HL-60 (cell line): ENCODE measurements around the gene LY9.

Experiments
- DNase-seq, 2 experiments: peaks; one replicate each; pipeline ENCODE4 v3.0.0-alpha.2; 2010 to 2020; ENCODE audit warnings: low read depth in 1 of 2, low spot score in 1 of 2
- H3K27ac ChIP-seq: fragments of 250-450 bp; sonication (Bioruptor Pico); replicated peaks from 2 replicates; pipeline ENCODE4 v1.5.1; 2020; ENCODE audit warnings: mild to moderate bottlenecking, moderate library complexity
- H3K27me3 ChIP-seq: fragments of 250-450 bp; sonication (Bioruptor Pico); 2 replicates; pipeline ENCODE4 v1.5.1; 2021; ENCODE audit warnings: mild to moderate bottlenecking, moderate library complexity; ENCODE audit not compliant: insufficient read depth, poor library complexity, severe bottlenecking
- H3K4me3 ChIP-seq: replicated peaks from 2 replicates; pipeline ENCODE4 v1.5.1; 2011; ENCODE audit warnings: mild to moderate bottlenecking, control low read depth, low read length; ENCODE audit not compliant: insufficient read depth
- GABPA ChIP-seq: IDR thresholded peaks from 2 replicates; pipeline ENCODE4 v1.6.1; 2012; ENCODE audit warnings: low read depth
- POLR2AphosphoS5 ChIP-seq: IDR thresholded peaks from 2 replicates; pipeline ENCODE4 v1.6.1; 2012; ENCODE audit warnings: low read depth
- SPI1 ChIP-seq: IDR thresholded peaks from 2 replicates; pipeline ENCODE4 v1.6.1; 2012; ENCODE audit warnings: low read depth, mild to moderate bottlenecking, borderline replicate concordance
- TF ChIP-seq, protein P1 (sequence below): IDR thresholded peaks from 2 replicates; pipeline ENCODE4 v1.6.1; 2012; ENCODE audit warnings: low read depth; ENCODE audit not compliant: insufficient replicate concordance
- TF ChIP-seq, protein P2 (sequence below): IDR thresholded peaks from one replicate; pipeline ENCODE4 v1.5.1; 2011; ENCODE audit warnings: low read length, control low read depth, inconsistent platforms; ENCODE audit not compliant: insufficient read depth

LY9 gene

DNA sequence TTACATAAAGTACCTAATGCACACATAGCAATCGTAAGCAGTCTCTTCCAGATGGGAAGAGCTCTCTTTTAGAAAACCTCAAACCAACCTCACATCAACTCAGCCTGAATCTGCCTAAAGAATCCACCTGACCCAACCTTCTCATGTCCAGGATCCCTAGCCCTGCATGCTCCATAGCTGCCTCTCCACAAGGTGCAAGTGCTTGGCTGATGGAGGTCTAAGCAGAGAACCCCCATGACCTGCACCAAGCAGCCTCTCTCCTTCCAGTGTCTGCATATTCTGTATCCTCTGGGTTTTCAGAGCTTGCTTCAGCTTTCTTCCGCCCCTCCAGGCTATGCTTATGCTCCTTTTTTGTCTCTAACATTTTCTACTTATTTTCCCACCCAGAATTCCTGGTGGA lies 2.5 kb downstream of the LY9 start:
- Histone ChIP-seq H3K27ac (no peak overlapping the region), H3K27me3 (no peaks in the 10 kb centered on the region), H3K4me3 (no peak overlapping the region)
- DNase-seq, result no peak
- TF ChIP-seq, protein P1, sequence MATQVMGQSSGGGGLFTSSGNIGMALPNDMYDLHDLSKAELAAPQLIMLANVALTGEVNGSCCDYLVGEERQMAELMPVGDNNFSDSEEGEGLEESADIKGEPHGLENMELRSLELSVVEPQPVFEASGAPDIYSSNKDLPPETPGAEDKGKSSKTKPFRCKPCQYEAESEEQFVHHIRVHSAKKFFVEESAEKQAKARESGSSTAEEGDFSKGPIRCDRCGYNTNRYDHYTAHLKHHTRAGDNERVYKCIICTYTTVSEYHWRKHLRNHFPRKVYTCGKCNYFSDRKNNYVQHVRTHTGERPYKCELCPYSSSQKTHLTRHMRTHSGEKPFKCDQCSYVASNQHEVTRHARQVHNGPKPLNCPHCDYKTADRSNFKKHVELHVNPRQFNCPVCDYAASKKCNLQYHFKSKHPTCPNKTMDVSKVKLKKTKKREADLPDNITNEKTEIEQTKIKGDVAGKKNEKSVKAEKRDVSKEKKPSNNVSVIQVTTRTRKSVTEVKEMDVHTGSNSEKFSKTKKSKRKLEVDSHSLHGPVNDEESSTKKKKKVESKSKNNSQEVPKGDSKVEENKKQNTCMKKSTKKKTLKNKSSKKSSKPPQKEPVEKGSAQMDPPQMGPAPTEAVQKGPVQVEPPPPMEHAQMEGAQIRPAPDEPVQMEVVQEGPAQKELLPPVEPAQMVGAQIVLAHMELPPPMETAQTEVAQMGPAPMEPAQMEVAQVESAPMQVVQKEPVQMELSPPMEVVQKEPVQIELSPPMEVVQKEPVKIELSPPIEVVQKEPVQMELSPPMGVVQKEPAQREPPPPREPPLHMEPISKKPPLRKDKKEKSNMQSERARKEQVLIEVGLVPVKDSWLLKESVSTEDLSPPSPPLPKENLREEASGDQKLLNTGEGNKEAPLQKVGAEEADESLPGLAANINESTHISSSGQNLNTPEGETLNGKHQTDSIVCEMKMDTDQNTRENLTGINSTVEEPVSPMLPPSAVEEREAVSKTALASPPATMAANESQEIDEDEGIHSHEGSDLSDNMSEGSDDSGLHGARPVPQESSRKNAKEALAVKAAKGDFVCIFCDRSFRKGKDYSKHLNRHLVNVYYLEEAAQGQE, result no peak
- TF ChIP-seq, protein P2, sequence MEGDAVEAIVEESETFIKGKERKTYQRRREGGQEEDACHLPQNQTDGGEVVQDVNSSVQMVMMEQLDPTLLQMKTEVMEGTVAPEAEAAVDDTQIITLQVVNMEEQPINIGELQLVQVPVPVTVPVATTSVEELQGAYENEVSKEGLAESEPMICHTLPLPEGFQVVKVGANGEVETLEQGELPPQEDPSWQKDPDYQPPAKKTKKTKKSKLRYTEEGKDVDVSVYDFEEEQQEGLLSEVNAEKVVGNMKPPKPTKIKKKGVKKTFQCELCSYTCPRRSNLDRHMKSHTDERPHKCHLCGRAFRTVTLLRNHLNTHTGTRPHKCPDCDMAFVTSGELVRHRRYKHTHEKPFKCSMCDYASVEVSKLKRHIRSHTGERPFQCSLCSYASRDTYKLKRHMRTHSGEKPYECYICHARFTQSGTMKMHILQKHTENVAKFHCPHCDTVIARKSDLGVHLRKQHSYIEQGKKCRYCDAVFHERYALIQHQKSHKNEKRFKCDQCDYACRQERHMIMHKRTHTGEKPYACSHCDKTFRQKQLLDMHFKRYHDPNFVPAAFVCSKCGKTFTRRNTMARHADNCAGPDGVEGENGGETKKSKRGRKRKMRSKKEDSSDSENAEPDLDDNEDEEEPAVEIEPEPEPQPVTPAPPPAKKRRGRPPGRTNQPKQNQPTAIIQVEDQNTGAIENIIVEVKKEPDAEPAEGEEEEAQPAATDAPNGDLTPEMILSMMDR, result no peak
- TF ChIP-seq POLR2AphosphoS5, result no peak
- TF ChIP-seq SPI1, result no peak
- TF ChIP-seq GABPA, result no peak

DNA sequence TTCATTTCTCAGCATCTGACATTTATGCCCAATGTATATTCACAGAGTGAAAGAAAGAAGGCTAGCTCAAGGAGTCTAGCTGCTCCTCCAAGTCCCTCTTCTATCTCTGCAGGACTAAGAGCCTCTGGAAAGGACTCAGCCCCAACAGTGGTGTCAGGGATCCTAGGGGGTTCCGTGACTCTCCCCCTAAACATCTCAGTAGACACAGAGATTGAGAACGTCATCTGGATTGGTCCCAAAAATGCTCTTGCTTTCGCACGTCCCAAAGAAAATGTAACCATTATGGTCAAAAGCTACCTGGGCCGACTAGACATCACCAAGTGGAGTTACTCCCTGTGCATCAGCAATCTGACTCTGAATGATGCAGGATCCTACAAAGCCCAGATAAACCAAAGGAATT lies 3.7 kb downstream of the LY9 start:
- H3K27me3 ChIP-seq, result no peaks in the 10 kb centered on the region
- TF ChIP-seq, protein P2, result no peak
- no peak for TF ChIP-seq GABPA
- no peak overlapping the region for H3K4me3 ChIP-seq
- no peak overlapping the region for H3K27ac ChIP-seq
- DNase-seq, result no peak

DNA sequence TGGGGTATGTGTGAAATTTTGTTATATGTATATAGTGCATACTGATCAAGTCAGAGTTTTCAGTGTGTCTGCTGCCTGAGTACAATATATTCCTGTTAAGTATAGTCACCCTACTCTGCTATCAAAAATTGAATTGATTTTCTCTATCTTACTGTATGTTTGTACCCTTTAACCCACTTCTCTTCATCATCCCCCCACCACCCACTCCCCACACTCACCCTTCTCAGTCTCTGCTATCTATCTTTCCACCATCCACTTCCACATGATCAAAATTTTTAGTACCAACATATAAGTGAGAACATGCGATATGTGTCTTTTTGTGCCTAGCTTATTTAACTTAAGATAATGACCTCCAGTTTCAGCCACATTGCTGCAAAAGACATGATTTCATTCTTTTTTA lies 4.2 kb downstream of the LY9 start:
- DNase-seq, result no peak
- Histone ChIP-seq H3K27ac (no peak overlapping the region), H3K4me3 (no peak overlapping the region), H3K27me3 (no peaks in the 10 kb centered on the region)
- TF ChIP-seq, protein P1, result no peak
- no peak for TF ChIP-seq POLR2AphosphoS5
- TF ChIP-seq SPI1, result no peak
- no peak for TF ChIP-seq GABPA
- TF ChIP-seq, protein P2, result no peak

DNA sequence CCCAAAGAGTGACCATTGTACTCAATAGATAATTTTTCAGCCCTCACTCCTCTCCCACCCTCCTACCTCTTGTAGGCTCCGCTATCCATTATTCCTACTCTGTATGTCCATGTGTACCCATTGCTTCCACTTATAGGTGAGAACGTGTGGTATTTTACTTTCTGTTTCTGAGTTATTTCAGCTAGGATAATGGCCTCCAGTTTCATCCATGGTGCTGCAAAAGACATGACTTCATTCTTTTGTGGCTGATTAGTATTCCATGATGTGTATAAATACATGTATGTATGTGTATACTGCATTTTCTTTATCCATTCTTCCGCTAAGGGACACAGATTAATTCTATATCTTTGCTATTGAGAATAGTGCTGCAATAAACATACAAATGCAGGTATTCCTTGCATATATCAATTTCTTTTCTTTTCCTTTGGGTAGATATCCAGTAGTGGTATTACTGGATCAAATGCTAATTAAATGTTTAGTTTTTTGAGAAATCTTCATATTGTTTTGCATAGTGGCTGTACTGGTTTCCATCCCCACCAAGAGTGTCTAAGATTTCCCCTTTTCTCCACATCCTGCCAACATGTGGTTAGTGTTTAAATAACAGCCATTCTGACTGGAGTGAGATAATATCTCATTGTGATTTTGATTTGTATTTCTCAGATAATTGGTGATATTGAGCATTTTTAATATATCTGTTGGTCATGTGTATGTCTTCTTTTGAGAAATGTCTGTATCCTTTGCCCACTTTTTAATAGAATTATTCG lies 4.9 kb downstream of the LY9 start:
- Histone ChIP-seq H3K27me3 (no peaks in the 10 kb centered on the region), H3K4me3 (no peak overlapping the region), H3K27ac (no peak overlapping the region)
- no peak for DNase-seq
- TF ChIP-seq, protein P1, result no peak
- TF ChIP-seq POLR2AphosphoS5 (no peak), SPI1 (peak; percentile 53; the same call in 1 of the 2 replicates), GABPA (no peak)
- TF ChIP-seq, protein P2, result no peak
